H9 (cell line): ENCODE data around the gene CHMP4A. TPM values are rescaled to one million over a fixed set of nuclear protein-coding genes. Genes with fewer than 3 reads are reported as not detected.

Source experiments
- DNase-seq: peaks from one replicate; pipeline ENCODE4 v3.0.0-alpha.2; 2017
- H2AFZ ChIP-seq: one replicate; pipeline ENCODE4 v1.6.1; 2013; ENCODE audit warnings: mild to moderate bottlenecking, low read length, control low read depth, moderate library complexity
- H2AK5ac ChIP-seq: 2 replicates; pipeline ENCODE4 v1.6.1; 2013; ENCODE audit warnings: low read length, control low read depth, mixed read lengths; ENCODE audit not compliant: insufficient read length
- H2BK120ac ChIP-seq: one replicate; pipeline ENCODE4 v1.6.1; 2013; ENCODE audit warnings: low read depth, mild to moderate bottlenecking, low read length, control low read depth, inconsistent platforms; ENCODE audit not compliant: poor library complexity, severe bottlenecking
- H2BK12ac ChIP-seq: 2 replicates; pipeline ENCODE4 v1.6.1; 2013; ENCODE audit warnings: low read length, control low read depth, mixed read lengths, low read depth; ENCODE audit not compliant: insufficient read length
- H2BK15ac ChIP-seq: 2 replicates; pipeline ENCODE4 v1.6.1; 2013; ENCODE audit warnings: low read depth, low read length, control low read depth
- H2BK20ac ChIP-seq: one replicate; pipeline ENCODE4 v1.6.1; 2013; ENCODE audit warnings: low read depth, mild to moderate bottlenecking, low read length, control low read depth, inconsistent platforms; ENCODE audit not compliant: poor library complexity, severe bottlenecking
- H2BK5ac ChIP-seq: 2 replicates; pipeline ENCODE4 v1.6.1; 2013; ENCODE audit warnings: low read length, control low read depth, mixed read lengths; ENCODE audit not compliant: insufficient read length
- H3K14ac ChIP-seq: 2 replicates; pipeline ENCODE4 v1.6.1; 2013; ENCODE audit warnings: low read length, control low read depth; ENCODE audit not compliant: insufficient read depth
- H3K18ac ChIP-seq: 2 replicates; pipeline ENCODE4 v1.6.1; 2013; ENCODE audit warnings: low read depth, mild to moderate bottlenecking, mixed read lengths, low read length, control low read depth; ENCODE audit not compliant: insufficient read length
- H3K23ac ChIP-seq: 2 replicates; pipeline ENCODE4 v1.6.1; 2013; ENCODE audit warnings: low read length, control low read depth, mixed read lengths, low read depth; ENCODE audit not compliant: insufficient read length
- H3K23me2 ChIP-seq: 2 replicates; pipeline ENCODE4 v1.6.1; 2013; ENCODE audit warnings: low read depth, mild to moderate bottlenecking, mixed read lengths, low read length, control low read depth; ENCODE audit not compliant: insufficient read length, poor library complexity, severe bottlenecking
- H3K27ac ChIP-seq: 2 replicates; pipeline ENCODE4 v1.5.1; 2013; ENCODE audit warnings: low read length, control low read depth, mixed read lengths, low read depth; ENCODE audit not compliant: insufficient read length
- H3K27me3 ChIP-seq: 2 replicates; pipeline ENCODE4 v1.6.1; 2013; ENCODE audit warnings: low read length, control low read depth, inconsistent platforms; ENCODE audit not compliant: insufficient read depth
- H3K4ac ChIP-seq: 2 replicates; pipeline ENCODE4 v1.6.1; 2013; ENCODE audit warnings: low read depth, mild to moderate bottlenecking, control low read depth, inconsistent platforms, low read length, moderate library complexity
- H3K4me1 ChIP-seq: 2 replicates; pipeline ENCODE4 v1.6.1; 2013; ENCODE audit warnings: low read length, control low read depth, inconsistent platforms; ENCODE audit not compliant: insufficient read depth
- H3K4me2 ChIP-seq: 2 replicates; pipeline ENCODE4 v1.6.1; 2013; ENCODE audit warnings: low read length, control low read depth, mixed read lengths; ENCODE audit not compliant: insufficient read length, insufficient read depth
- H3K56ac ChIP-seq: 2 replicates; pipeline ENCODE4 v1.6.1; 2013; ENCODE audit warnings: low read depth, mild to moderate bottlenecking, mixed read lengths, low read length, control low read depth; ENCODE audit not compliant: insufficient read length
- H3K79me1 ChIP-seq: 2 replicates; pipeline ENCODE4 v1.6.1; 2013; ENCODE audit warnings: low read depth, mild to moderate bottlenecking, moderate library complexity, low read length, control low read depth, inconsistent platforms; ENCODE audit not compliant: insufficient read depth, poor library complexity, severe bottlenecking
- H3K79me2 ChIP-seq: 2 replicates; pipeline ENCODE4 v1.6.1; 2013; ENCODE audit warnings: low read length, control low read depth, inconsistent platforms; ENCODE audit not compliant: insufficient read depth
- H3K9ac ChIP-seq: 2 replicates; pipeline ENCODE4 v1.6.1; 2013; ENCODE audit warnings: low read length, control low read depth, mixed read lengths; ENCODE audit not compliant: insufficient read length; ENCODE audit errors: extremely low read depth
- H3K9me3 ChIP-seq: one replicate; pipeline ENCODE4 v1.6.1; 2013; ENCODE audit warnings: low read depth, low read length, inconsistent platforms; ENCODE audit not compliant: control insufficient read depth
- H3T11ph ChIP-seq: one replicate; pipeline ENCODE4 v1.6.1; 2013; ENCODE audit warnings: mild to moderate bottlenecking, low read length, control low read depth, inconsistent platforms
- H4K20me1 ChIP-seq: one replicate; pipeline ENCODE4 v1.6.1; 2013; ENCODE audit not compliant: control insufficient read depth, insufficient read length, insufficient read depth
- H4K5ac ChIP-seq: 2 replicates; pipeline ENCODE4 v1.6.1; 2013; ENCODE audit warnings: low read depth, mild to moderate bottlenecking, mixed read lengths, low read length, control low read depth; ENCODE audit not compliant: insufficient read length
- H4K8ac ChIP-seq: replicated peaks from 2 replicates; pipeline ENCODE4 v1.6.1; 2013; ENCODE audit warnings: low read length, control low read depth, mixed read lengths, low read depth; ENCODE audit not compliant: insufficient read length
- H4K91ac ChIP-seq: 2 replicates; pipeline ENCODE4 v1.6.1; 2013; ENCODE audit warnings: low read depth, mild to moderate bottlenecking, moderate library complexity, mixed read lengths, low read length, control low read depth; ENCODE audit not compliant: insufficient read length
- H3K27ac Mint-ChIP-seq, 3 experiments: 2 replicates in 2 of 3; 3 replicates in 1 of 3; pipeline ENCODE4 v1.8.0; 2020 to 2021; ENCODE audit warnings: mixed read lengths in 3 of 3, mild to moderate bottlenecking in 1 of 3, moderate library complexity in 1 of 3
- H3K27me3 Mint-ChIP-seq: 2 replicates; pipeline ENCODE4 v1.8.0; 2021; ENCODE audit warnings: low read depth, mild to moderate bottlenecking, moderate library complexity, mixed read lengths
- H3K36me3 Mint-ChIP-seq, 3 experiments: 2 replicates in 2 of 3; 3 replicates in 1 of 3; pipeline ENCODE4 v1.8.0; 2020 to 2021; ENCODE audit warnings: low read depth in 3 of 3, mixed read lengths in 3 of 3; ENCODE audit not compliant: insufficient read depth in 1 of 3
- H3K4me1 Mint-ChIP-seq, 2 experiments: 2 replicates each; pipeline ENCODE4 v1.8.0; 2020; ENCODE audit warnings: mixed read lengths in 2 of 2
- H3K4me3 Mint-ChIP-seq, 2 experiments: 2 replicates in 1 of 2; 3 replicates in 1 of 2; pipeline ENCODE4 v1.8.0; 2020 to 2021; ENCODE audit warnings: mild to moderate bottlenecking in 2 of 2, mixed read lengths in 2 of 2, moderate library complexity in 1 of 2
- H3K9me3 Mint-ChIP-seq, 2 experiments: 2 replicates in 1 of 2; 3 replicates in 1 of 2; pipeline ENCODE4 v1.8.0; 2020; ENCODE audit warnings: mild to moderate bottlenecking in 2 of 2, mixed read lengths in 2 of 2, moderate library complexity in 1 of 2
- CTCF ChIP-seq: fragments of 200-600 bp; sonication (generic); conservative IDR thresholded peaks from 3 replicates; pipeline ENCODE4 v1.8.0; 2021; ENCODE audit warnings: antibody characterized with exemption, mild to moderate bottlenecking
- WGBS: extraction: QIAGEN DNeasy Blood & Tissue Kit; methylation state at CpG from one replicate; pipeline ENCODE4 v1.1.7; 2013; ENCODE audit warnings: missing lambda C conversion rate, low lambda C conversion rate, mixed read lengths; ENCODE audit not compliant: insufficient read length; ENCODE audit errors: extremely low coverage; 5-methylcytosine and 5-hydroxymethylcytosine counted together
- total RNA-seq: library from RNA; stranded (reverse); gene quantifications from 2 replicates; pipeline ENCODE4 v1.2.1, GENCODE V29; 2021

Gene CHMP4A
- total RNA-seq, 1 experiment from 2014 or later: 46.2 TPM

GRCh38 chr14:24192933-24193332, 20.4 kb downstream of the CHMP4A start:
- Mint-ChIP-seq H3K36me3 (peaks cover 9 to 44% (median 34%) of the 10 kb centered on the region in 3 experiments), H3K4me3 (no peak overlapping the region; a peak in 1 of 5 replicates), H3K9me3 (no peaks in the 10 kb centered on the region), H3K4me1 (peaks cover 24 to 30% of the 10 kb centered on the region in 2 experiments), H3K27ac (peak overlapping the region in 1 of 3 experiments; percentile 42; a peak in 1 of 7 replicates), H3K27me3 (no peaks in the 10 kb centered on the region)
- Histone ChIP-seq H3K4ac (no peak overlapping the region), H3K4me2 (no peak overlapping the region), H2BK20ac (no peak overlapping the region), H4K5ac (no peak overlapping the region), H4K91ac (no peak overlapping the region), H4K8ac (no peak overlapping the region), H3T11ph (no peak overlapping the region), H3K27me3 (no peaks in the 10 kb centered on the region), H2AFZ (no peak overlapping the region), H3K4me1 (no peaks in the 10 kb centered on the region; the same call in 1 of the 2 replicates), H3K14ac (no peak overlapping the region), H2BK15ac (no peak overlapping the region), H3K56ac (no peak overlapping the region), H3K9me3 (no peaks in the 10 kb centered on the region), H3K23ac (no peak overlapping the region), H3K23me2 (peaks cover 8% of the 10 kb centered on the region), H2AK5ac (no peak overlapping the region), H2BK12ac (no peak overlapping the region), H3K18ac (no peak overlapping the region), H2BK5ac (no peak overlapping the region), H4K20me1 (no peaks in the 10 kb centered on the region), H3K79me2 (no peaks in the 10 kb centered on the region), H3K79me1 (no peaks in the 10 kb centered on the region), H3K9ac (no peak overlapping the region), H2BK120ac (no peak overlapping the region), H3K27ac (no peak overlapping the region)
- DNase-seq: no peak
- TF ChIP-seq CTCF: no peak
- no CpG with 5 or more reads among the region's 15 CpGs for WGBS
